HepG2 (cell line): ENCODE results near the gene SRC. TPM values are rescaled to one million over a fixed set of nuclear protein-coding genes. Genes with fewer than 3 reads are reported as not detected.

ENCODE experiments used
- CERS6 ChIP-seq: sonication (generic); formaldehyde crosslinking; IDR thresholded peaks from 2 replicates; pipeline ENCODE4 v1.5.0; 2020; ENCODE audit warnings: missing genetic modification reagents
- DNMT1 ChIP-seq: sonication (generic); formaldehyde crosslinking; IDR thresholded peaks from 2 replicates; pipeline ENCODE4 v1.5.1; 2020; ENCODE audit warnings: mild to moderate bottlenecking, missing genetic modification reagents
- DNMT3B ChIP-seq: conservative IDR thresholded peaks from 2 replicates; pipeline ENCODE4 v1.6.1; 2016; ENCODE audit warnings: missing biosample characterization, control low read depth
- HMG20B ChIP-seq: conservative IDR thresholded peaks from 2 replicates; pipeline ENCODE4 v1.6.1; 2016; ENCODE audit warnings: missing genetic modification reagents, missing compliant biosample characterization
- HNF1B ChIP-seq: sonication (generic); formaldehyde crosslinking; IDR thresholded peaks from 2 replicates; pipeline ENCODE4 v1.5.1; 2020; ENCODE audit warnings: mild to moderate bottlenecking, moderate library complexity, missing genetic modification reagents
- JARID2 ChIP-seq: sonication (generic); formaldehyde crosslinking; IDR thresholded peaks from 2 replicates; pipeline ENCODE4 v1.8.1; 2023; ENCODE audit warnings: missing genetic modification reagents, inconsistent platforms; ENCODE audit not compliant: insufficient replicate concordance
- JDP2 ChIP-seq: sonication (generic); formaldehyde crosslinking; IDR thresholded peaks from 2 replicates; pipeline ENCODE4 v1.8.1; 2022; ENCODE audit warnings: missing genetic modification reagents, borderline replicate concordance
- NAIF1 ChIP-seq: sonication (generic); formaldehyde crosslinking; IDR thresholded peaks from 2 replicates; pipeline ENCODE4 v1.5.0; 2020; ENCODE audit warnings: mild to moderate bottlenecking, missing genetic modification reagents, borderline replicate concordance
- PAWR ChIP-seq: sonication (generic); formaldehyde crosslinking; IDR thresholded peaks from 2 replicates; pipeline ENCODE4 v1.4.0; 2020; ENCODE audit warnings: missing genetic modification reagents, mild to moderate bottlenecking, borderline replicate concordance
- PRPF4 ChIP-seq: fragments of 200-400 bp; formaldehyde crosslinking; IDR thresholded peaks from 2 replicates; pipeline ENCODE4 v1.6.1; 2016; ENCODE audit warnings: low read length, low read depth; ENCODE audit not compliant: poor library complexity, severe bottlenecking
- REPIN1 ChIP-seq: sonication (generic); formaldehyde crosslinking; IDR thresholded peaks from 2 replicates; pipeline ENCODE4 v1.8.0; 2022; ENCODE audit warnings: missing genetic modification reagents, low read depth, mild to moderate bottlenecking, borderline replicate concordance
- SRSF9 ChIP-seq: fragments of 200-400 bp; formaldehyde crosslinking; IDR thresholded peaks from 2 replicates; pipeline ENCODE4 v1.6.1; 2018; ENCODE audit warnings: borderline replicate concordance, mild to moderate bottlenecking, low read depth, low read length; ENCODE audit not compliant: insufficient read depth, poor library complexity, severe bottlenecking
- SUZ12 ChIP-seq: fragments of 150-350 bp; IDR thresholded peaks from 2 replicates; pipeline ENCODE4 v1.6.1; 2014; ENCODE audit warnings: low read depth, low read length
- ZBTB42 ChIP-seq: sonication (generic); formaldehyde crosslinking; IDR thresholded peaks from 2 replicates; pipeline ENCODE4 v1.5.0; 2020; ENCODE audit warnings: mild to moderate bottlenecking, missing genetic modification reagents
- ZFP90 ChIP-seq: sonication (generic); formaldehyde crosslinking; IDR thresholded peaks from 2 replicates; pipeline ENCODE4 v1.8.0; 2022; ENCODE audit warnings: missing genetic modification reagents, mild to moderate bottlenecking, inconsistent platforms, borderline replicate concordance
- ZNF318 ChIP-seq: sonication (generic); formaldehyde crosslinking; IDR thresholded peaks from 2 replicates; pipeline ENCODE4 v1.4.0; 2020; ENCODE audit warnings: mild to moderate bottlenecking, missing genetic modification reagents
- ZNF468 ChIP-seq: sonication (generic); formaldehyde crosslinking; IDR thresholded peaks from 2 replicates; pipeline ENCODE4 v1.8.0; 2022; ENCODE audit warnings: mild to moderate bottlenecking, moderate library complexity, missing genetic modification reagents
- ZNF678 ChIP-seq: sonication (generic); formaldehyde crosslinking; IDR thresholded peaks from 2 replicates; pipeline ENCODE4 v1.4.0; 2020; ENCODE audit warnings: mild to moderate bottlenecking, missing genetic modification reagents
- polyA plus RNA-seq, 8 experiments: library from polyadenylated mRNA; depleted of rRNA in 3 of 8; stranded (reverse) in 7 of 8; unstranded in 1 of 8; fragments of >200 nt; fragmentation: Illumina TruSeq in 4 of 8; extraction: Trizol in 4 of 8; gene quantifications; 2 replicates each; pipeline versions ENCODE4 v1.2.1 to v1.2.3, GENCODE V29; 2011 to 2016; ENCODE audit warnings: low read depth in 4 of 8, missing spikeins in 1 of 8, mixed read lengths in 1 of 8; ENCODE audit not compliant: insufficient read depth in 1 of 8
- total RNA-seq, 5 experiments: library from RNA; depleted of rRNA; stranded (reverse); fragments of >200 nt; fragmentation: Illumina TruSeq; extraction: Trizol; gene quantifications; 2 replicates each; pipeline ENCODE4 v1.2.3, GENCODE V29; 2016; ENCODE audit warnings: low read depth in 1 of 5

The SRC gene
- total and polyA plus RNA-seq, 2 of the 13 experiments (the other 11 are each of a cell fraction or from before 2014, with no cell fraction given) = 54.7 to 192 TPM

- TF ChIP-seq SRSF9 = no peak
- TF ChIP-seq PRPF4 = no peak
- TF ChIP-seq DNMT3B (CRISPR knock-in tag) = no peak
- TF ChIP-seq JDP2 (CRISPR knock-in tag) = no peak
- 0 out of 2 replicates have a peak, but pooled peaks have one; percentile 48 for TF ChIP-seq REPIN1 (CRISPR knock-in tag)
- TF ChIP-seq ZNF678 = no peak
- TF ChIP-seq ZNF468 (CRISPR knock-in tag) = no peak
- TF ChIP-seq HNF1B (CRISPR knock-in tag) = peak; percentile 69; the same call in 1 of the 2 replicates
- TF ChIP-seq ZBTB42 (CRISPR knock-in tag) = 0 out of 2 replicates have a peak, but pooled peaks have one; percentile 63
- TF ChIP-seq PAWR (CRISPR knock-in tag) = no peak
- no peak for TF ChIP-seq CERS6 (CRISPR knock-in tag)
- TF ChIP-seq SUZ12 = no peak
- TF ChIP-seq ZNF318 (CRISPR knock-in tag) = 0 out of 2 replicates have a peak, but pooled peaks have one; percentile 25
- no peak for TF ChIP-seq NAIF1 (CRISPR knock-in tag)
- no peak for TF ChIP-seq ZFP90
- no peak for TF ChIP-seq DNMT1 (CRISPR knock-in tag)
- TF ChIP-seq JARID2 (CRISPR knock-in tag) = no peak
- TF ChIP-seq HMG20B (CRISPR knock-in tag) = no peak
These were observed 10.1 kb upstream of the SRC start (continued) for GRCh38 chr20:37335642-37336368.
